ENCODE measurements around the gene SYNE2. TPM values are rescaled to one million over a fixed set of nuclear protein-coding genes. Genes with fewer than 3 reads are reported as not detected.

SYNE2 gene
- total RNA-seq, 1 donor from 2014 or later = 50.2 TPM

DNA sequence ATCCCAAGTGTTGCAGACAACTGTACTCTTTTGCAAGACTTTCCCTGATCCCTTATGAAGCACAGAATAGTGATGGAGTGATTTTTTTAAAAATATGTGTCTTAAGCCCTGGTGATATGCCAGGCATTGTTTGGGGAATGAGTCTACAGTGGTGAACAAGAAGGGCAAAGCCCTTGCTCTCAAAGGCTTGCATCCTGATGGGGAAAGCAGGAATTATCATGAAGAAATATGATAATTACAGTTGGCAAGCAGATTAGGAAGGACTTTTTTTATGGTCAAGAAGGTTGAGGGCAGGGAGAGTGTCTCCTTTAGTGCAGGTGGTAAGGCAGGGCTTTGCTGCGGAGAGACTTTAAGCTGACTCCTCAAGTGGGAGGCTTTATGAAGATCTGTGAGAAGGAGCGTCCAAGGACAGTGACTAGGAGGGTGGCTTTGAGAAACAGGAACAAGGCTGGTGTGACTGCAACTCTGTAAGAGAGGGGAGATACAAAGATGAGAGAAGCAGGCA, 100.2 kb downstream of the SYNE2 start:
- DNase-seq (ENCODE audit: low read depth in 2 of 2) = peak in 1 of 2 donors; percentile 59

DNA sequence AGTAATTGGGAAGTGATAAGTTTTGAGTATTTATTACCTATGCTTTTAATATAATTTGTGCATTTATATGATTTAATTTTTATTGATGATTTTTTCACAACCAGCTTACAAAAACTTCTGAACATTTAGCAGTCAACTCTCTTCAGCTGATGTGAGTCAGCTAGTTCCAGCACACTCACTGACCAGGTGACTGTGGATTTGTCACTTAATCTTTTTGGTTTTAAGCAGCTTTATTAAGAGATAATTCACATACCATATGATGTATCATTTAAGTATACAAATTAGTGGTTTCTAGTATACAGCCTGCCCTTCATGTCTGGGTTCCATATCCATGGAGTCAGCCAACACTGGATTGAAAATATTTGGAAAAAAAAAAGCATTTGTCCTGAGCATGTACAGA, 103.5 kb downstream of the SYNE2 start:
- DNase-seq (ENCODE audit: low read depth in 2 of 2) = no peak

DNA sequence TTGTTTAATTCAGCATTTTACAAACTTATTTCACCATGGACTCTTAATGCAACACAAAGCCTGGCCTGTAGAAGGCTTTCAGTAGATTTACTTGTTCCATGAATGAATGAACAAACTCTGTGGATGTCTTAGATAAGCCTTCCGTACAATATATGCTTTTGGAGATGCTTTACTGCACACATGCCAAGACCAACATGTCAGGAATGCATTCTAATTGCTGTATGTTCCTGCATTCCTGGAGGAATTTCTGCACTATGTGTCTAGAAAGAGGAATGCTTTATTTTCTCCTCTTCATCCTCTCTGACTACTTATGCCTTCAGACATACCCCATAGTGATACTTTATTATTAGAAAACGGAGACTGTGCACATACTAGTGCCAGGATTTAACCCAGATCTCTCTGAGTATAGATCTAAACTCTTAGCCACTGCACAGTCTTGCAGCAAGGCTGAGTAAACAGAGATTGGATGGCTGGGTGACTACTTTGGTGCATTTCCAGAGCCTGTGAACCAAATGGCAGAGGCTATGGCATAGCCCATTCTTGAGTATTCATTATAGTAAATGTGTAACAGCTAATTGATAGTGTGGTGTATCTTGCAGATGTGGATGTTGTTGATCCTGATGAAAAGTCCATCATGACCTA, 108.2 kb downstream of the SYNE2 start:
- DNase-seq (ENCODE audit: low read depth in 2 of 2) = peak in 1 of 2 donors; percentile 20

DNA sequence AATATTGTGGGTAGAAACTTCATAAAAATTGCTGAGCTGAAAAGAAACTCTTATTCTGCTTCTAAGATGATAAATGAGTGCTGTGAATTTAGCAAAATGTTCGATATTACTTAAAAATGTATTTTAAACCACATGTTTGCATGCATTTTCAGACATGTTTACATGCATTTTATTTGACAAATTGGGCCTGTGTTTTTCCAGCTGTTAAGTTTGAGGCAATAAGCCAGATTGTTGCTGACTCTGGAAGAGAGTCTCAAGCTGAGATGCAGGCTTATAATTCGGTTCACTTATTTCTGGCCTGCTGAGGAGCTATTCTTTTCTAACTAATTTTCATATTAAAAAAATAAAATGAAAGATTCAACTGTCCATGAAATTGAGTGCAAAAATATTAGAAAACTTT, 110.1 kb downstream of the SYNE2 start:
- no peak for DNase-seq (ENCODE audit: low read depth in 2 of 2)

DNA sequence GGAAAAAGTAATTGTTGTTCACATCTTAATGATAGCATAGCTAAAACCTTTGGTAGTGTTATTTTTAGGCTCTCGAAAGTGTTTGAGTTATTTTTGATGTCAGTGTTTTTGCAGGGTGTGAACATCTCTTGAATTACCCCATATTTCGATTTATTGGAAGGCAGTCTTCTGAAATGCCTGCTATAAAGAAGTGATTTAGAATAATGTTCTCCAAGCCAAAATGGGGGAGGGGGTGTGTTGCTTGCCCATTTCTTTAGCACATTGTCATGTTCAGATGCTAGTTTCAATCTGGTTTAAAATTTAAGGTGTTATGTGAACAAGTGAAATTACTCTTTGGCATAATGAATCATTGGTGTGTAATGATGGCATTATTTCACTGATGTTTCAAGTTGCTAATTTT, 110.6 kb downstream of the SYNE2 start:
- DNase-seq (ENCODE audit: low read depth in 2 of 2) = no peak

DNA sequence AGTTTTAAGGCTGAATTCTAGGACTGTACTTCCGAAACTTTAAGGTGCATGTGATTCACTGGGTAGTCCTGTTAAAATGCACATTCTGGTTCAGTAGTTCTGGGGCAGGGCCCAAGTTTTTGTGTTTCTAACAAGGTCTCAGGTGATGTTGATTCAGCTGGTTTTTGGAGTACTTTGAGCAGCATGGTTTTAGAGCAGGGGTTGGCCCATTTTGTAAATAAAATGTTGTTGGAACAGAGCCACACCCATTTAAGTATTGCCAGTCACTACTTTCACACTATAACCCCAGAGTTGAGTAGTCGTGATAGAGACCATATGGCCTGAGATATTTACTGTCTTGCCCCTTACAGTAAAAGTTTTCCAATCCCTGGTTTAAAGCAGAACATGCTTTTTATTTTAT, 111.3 kb downstream of the SYNE2 start:
- no peak for DNase-seq (ENCODE audit: low read depth in 2 of 2)

DNA sequence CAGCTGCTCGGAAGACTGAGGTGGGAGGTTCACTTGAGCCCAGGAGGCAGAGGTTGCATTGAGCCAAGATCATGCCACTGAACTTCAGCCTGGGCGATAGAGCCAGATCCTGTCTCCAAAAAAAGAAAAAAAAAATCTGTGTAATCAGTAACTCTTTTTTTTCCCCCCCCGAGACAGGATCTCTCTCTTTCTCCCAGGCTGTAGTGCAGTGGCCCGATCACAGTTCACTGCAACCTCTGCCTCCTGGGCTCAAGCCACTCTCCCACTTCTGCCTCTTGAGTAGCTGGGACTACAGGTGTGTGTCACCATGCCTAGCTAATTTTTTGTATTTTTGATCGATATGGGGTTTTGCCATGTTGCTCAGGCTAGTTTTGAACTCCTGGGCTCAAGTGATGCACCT, 113.6 kb downstream of the SYNE2 start:
- DNase-seq (ENCODE audit: low read depth in 2 of 2) = no peak

DNA sequence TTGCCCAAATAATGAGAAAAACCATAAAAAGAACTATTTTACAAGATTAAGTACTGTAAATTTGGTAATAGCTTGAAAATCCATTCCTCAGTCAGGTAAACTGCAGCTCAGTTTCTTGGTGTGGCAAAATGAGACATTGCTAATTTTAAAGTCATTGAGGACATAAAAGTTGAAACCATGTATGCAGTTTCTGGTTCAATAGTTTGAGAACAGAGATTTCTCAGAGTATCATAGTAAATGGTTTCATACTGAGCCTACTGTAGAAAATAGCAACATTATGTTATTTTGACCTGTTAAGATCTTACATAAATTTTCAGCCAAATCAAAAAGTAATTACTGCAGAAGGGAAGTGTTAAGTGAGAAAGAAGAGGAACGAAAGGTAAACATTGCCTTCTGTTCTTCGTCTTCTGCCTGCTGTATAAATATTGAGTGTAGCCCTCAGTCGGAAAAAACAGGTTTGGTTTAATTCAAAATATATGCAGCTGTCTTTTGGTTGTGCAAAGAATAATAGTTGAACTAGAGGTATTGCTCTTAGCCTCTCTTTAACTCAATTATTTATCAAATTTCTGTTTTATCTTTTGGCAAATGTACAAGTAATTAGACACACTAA, 119.6 kb downstream of the SYNE2 start:
- no peak for DNase-seq (ENCODE audit: low read depth in 2 of 2)

DNA sequence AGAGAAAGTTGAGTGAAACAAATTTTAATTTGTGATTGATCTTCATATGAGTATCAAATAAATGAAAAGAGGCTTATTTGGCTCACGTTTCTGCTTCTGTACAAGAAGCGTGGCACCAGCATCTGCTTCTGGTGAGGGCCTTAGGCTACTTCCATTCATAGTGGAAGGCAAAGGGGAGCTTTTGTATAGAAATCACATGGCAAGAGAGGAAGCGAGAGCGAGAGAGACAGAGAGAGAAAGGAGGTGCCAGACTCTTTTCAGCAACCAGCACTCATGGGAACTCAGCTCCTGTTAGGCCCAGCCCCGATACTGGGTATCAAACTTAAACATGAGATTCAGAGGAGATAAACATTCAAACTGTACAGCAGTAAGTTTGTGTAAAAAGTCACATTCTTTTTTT, 121.4 kb downstream of the SYNE2 start:
- no peak for DNase-seq (ENCODE audit: low read depth in 2 of 2)

DNA sequence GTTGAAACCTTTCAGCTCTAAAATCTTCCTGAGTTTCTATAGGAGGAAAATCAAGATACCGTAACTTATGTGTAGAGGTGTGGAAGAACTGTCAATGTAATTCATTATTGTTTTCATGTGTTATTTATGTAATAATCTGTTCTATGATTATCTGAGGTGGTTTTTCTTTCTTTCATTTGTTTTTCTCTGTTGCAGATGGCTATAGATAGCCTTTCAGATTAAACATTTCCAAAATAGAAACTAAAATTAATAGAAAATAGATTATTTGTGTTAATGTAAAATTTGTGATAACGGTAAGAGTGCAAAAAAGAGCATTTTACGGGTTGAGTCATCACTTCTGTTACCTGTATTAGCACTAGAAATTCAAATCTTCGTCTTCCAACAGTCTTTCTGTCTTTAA, 128.8 kb downstream of the SYNE2 start:
- no peak for DNase-seq (ENCODE audit: low read depth in 2 of 2)

DNA sequence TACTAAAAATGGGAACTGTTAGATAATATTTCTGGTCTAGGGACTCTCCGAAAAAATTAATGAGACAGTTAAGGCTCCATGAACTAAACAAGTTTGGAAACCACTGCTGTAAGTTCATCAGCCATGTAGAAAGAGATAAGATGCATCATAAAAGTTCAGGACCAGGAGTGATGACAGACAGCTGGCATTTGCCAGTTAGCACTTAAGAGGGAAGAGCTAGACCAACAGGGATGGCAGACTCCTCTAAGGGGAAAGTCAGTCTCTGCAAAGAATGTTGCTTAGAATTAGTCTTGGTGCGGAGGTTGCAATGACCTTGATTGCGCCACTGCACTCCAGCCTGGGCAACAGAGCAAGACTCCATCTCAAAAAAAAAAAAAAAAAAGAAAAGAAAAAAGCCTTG, 129.4 kb downstream of the SYNE2 start:
- no peak for DNase-seq (ENCODE audit: low read depth in 2 of 2)

DNA sequence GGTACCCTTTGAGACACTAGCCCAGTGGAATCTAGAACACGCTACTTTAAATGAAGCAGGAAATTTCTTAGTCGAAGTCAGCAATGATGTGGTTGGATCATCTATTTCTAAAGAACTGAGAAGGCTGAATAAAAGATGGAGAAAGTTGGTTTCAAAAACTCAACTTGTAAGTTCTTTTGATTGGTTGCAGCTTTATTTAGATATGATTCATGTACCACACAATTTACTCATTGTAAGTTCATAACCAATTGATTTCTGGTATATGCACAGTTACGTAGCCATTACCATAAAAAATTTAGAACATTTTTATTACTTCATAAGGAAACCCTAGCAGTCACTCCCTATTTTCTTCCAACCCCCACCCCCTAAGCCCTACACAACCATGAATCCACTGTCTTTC, 129.8 kb downstream of the SYNE2 start:
- no peak for DNase-seq (ENCODE audit: low read depth in 2 of 2)

DNA sequence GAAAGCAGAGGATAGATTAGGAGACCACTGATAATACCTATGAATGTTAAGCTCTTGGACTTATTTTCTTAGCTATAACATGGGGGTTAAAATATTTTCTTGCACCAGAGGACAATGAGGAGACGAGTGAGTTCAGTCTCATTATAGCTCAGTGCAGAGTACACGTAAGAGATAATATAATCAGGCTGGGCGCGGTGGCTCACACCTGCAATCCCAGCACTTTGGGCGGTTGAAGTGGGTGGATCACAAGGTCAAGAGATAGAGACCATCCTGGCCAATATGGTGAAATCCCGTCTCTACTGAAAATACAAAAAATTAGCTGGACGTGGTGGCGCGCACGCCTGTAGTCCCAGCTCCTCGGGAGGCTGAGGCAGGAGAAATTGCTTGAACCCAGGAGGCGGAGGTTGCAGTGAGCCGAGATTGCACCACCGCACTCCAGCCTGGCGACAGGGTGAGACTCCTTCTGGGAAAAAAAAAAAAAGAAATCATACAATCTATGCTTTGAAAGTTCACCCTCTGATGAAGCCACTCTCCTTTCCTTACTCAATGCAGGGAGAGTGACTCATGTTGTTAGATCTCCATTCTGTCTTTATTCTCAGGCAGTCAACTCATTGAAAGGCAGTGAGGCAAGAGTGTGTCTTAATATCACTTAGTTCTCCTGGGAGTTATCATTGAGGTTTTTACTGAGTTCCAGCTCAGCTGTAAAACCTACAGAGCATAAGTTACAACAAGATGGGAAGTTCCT, 134.2 kb downstream of the SYNE2 start:
- DNase-seq (ENCODE audit: low read depth in 2 of 2) = peak in 1 of 2 donors; percentile 25

DNA sequence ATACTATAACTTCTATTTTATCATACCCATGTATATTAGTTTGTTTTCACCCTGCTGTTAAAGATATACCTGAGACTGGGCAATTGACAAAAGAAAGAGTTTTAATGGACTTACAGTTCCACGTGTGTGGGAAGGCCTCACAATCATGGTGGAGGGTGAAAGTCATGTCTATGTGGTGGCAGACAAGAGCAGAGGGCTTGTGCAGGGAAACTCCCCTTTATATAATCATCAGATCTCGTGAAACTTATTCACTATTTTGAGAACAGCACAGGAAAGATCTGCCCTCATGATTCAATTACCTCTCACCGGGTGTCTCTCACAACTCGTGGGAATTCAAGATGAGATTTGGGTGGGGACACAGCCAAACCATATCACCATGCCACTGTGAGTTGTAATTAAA, 135.8 kb downstream of the SYNE2 start:
- no peak for DNase-seq (ENCODE audit: low read depth in 2 of 2)

DNA sequence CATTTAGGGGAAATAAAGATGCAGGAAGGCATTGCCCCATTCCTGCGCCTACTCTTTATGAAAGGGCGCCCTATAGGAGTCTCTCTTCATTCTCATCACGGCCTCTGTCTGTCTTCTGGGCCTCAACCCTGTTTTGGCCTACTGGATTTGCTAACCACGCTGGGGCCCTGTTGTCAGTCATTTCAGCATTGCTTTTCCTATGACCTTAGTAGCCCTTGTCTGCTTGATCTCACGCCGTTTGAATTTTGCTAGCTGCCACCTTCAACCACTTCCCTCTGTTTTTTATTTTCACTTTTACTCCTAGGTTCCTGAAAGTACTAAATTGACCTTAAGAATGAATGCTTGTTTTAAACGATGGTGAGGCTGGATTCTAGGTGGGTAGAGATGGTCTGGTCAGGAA, 139.0 kb downstream of the SYNE2 start:
- no peak for DNase-seq (ENCODE audit: low read depth in 2 of 2)

DNA sequence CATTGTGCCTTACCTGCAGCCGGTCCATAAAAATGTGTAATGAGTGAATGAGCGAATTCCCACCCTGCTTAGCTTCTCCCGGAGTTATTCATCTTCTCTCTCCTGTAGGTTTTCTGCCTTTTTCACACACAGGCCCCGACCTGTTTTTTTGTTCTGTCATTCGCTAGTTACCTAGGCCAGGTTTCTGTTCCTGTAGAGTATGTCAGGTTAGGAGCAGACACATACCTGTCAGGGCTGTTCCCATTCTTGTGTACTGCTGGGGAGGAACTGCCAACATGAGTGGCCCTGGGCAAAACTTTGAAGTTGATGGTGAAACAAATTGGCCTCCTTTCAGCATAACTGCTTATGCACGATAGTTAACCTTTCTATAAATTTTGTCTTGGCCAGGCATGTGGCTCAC, 140.1 kb downstream of the SYNE2 start:
- no peak for DNase-seq (ENCODE audit: low read depth in 2 of 2)

DNA sequence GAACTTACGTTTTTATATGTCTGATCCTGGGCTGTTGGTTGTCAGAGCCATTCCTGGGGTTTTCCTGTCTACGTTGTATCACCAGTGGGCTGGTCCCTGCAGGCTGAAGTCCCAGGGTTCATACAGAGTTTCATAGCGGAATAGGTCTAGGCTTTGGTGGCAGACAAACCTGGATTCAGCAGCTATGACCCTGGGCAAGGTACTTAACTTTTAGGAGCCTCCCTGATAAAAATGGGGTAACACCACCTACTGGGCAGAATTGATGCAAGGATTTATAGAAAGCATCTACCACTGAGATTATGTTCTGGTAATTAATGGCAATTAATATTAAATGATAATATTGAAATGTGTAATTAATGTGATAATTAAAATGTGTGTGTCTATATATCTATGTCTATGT, 141.2 kb downstream of the SYNE2 start:
- DNase-seq (ENCODE audit: low read depth in 2 of 2) = peak; percentile 10 to 31

DNA sequence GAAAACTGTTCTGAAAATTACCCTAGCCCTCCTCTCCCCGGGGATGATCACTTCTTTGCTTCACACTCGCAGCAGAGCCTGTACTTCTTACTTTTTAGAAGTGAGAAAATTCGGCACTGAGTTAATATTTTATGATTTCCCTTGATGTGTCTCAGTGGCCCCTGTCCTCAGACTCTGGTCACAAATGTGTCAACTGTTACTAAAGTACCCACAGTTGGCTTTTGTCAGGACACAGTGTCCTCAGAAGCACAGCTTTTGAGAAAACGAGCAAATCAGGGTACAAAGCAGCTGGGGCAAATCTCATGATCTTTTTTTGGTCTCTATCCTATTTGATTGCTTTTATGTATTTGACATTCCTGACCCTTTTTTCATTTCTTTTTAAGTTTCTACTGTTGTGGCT, 142.5 kb downstream of the SYNE2 start:
- no peak for DNase-seq (ENCODE audit: low read depth in 2 of 2)

DNA sequence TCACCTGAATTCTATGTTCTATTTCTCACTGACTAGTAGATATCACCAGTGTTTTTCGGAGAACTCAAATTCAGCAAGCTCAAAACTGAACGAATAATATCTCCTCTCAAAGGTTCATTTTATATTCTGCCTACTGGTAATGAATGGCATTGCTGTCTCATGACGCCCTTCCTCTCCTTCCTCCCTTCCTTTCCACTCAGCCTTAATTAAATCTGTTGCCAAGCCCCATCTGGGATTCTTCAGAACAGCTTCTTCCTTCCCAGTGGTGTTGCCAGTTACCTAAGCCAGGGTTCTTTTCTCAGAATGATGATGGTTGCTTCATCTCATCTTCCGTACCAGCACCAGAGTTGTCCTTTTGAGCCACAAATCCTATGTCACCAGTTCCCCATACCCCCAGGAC, 143.2 kb downstream of the SYNE2 start:
- peak in 1 of 2 donors; percentile 54 for DNase-seq (ENCODE audit: low read depth in 2 of 2)

DNA sequence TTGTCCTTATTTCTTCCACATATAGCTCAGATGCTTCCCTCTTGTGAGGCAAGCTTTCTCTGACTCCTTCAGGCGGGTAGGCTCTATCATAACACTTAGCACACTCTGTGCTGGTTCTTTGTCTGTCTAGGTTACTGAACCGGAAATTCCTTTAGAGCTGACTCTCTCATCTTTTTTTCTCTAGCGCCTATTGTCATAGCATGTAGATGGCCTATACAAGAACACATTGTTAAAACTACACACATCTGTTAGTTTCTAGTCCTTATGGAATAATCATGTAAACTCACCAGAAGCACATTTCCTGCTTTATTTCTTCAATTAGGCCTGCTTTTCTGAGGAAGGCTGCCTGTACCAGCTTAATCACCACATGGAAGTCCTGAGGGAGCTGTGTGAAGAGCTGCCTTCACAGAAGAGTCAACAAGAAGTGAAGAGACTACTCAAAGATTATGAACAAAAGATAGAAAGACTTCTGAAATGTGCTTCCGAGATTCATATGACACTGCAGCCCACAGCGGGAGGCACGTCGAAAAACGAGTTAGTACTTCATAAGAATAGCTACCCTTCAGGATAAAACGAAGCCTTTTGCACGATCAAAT, 143.9 kb downstream of the SYNE2 start:
- peak; percentile 14 to 81 for DNase-seq (ENCODE audit: low read depth in 2 of 2)

DNA sequence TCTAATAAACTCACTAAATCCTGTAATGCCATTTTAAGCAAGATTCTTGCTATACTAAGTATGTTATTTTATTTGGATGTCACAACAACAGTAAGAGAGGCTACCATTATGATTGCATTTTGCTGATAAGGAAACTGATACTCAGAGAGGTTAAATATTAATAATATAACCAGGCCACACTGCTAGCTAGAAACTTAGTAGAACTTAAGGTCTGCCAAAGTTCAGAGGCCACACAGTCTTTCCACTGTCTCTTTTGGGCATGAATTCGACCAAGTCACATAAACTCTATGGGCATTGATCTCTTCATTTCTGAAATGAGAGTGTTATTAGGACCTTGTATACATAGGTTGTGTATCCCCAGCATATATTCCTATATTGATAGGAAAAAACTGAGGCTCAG, 147.9 kb downstream of the SYNE2 start:
- DNase-seq (ENCODE audit: low read depth in 2 of 2) = no peak

DNA sequence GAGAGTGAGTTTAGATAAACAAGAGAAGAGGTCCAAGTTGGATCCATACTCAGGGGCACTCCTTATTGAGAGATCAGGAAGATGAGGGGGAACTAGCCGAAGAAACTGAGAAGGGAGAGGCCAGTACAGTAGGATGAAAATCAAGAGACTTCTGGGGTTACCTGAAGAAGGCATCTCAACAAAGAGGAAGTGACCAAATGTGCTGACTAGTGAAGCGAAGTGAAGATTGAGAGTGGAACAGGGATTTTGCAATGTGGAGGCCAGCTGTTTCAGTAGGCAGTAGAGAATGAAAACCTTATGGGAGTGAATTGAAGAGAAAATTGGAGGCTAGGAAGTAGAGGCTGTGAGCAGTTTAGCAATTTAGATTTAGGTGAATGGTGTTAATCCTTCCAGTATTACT, 153.0 kb downstream of the SYNE2 start:
- DNase-seq (ENCODE audit: low read depth in 2 of 2) = no peak
